Dermis blood vessel endothelial cell (primary cell): ENCODE results near the gene ESPNL. TPM values are rescaled to one million over a fixed set of nuclear protein-coding genes. Genes with fewer than 3 reads are reported as not detected.

Experiments used
- DNase-seq: peaks from one replicate; pipeline ENCODE4 v3.0.0; 2010
- total RNA-seq: library from RNA; depleted of rRNA; stranded (reverse); fragments of >200 nt; gene quantifications from 2 replicates; pipeline ENCODE4 v1.2.3, GENCODE V29; 2014

ESPNL gene
- total RNA-seq, 1 donor from 2014 or later = not detected

DNA sequence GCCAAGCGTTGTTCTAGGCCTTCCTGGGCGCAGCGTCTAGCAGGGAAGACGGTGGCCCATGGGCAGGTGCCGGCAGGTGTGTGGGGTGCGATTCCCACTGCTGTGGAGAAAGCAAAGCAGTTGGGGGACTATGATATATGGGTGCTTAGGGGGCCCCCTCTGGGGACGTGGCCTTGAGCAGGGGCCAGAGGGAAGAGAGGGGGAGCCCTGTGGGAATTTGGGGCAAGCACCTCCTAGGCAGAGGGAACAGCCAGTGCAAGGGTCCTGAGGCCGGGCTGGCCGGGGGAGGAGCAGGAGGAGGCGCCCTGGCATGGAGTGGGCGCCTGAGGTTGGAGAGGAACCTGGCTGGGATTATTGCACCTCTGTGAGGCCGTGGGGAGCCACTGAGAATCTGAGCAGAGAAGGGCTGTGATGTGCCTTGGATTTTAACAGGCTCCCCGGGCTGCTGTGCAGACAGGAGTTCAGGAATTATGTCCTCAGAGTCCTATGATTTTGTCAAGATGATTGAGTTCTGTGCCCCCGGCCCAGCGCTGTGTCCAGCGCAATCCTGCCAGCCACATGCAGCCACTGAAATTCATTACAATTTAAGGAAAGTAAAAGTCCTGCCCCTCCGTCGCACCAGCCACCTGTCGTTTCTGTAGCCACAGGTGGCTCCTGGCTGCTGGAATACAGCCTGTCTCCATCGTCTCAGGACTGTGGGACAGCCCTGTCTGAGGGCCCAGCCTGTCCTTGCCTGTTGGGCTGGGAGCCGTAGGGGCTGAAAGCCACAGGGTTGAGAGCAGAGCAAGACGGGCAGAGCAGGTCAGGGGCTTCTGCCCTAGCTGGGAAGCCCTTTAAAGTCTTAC is 29.2 kb downstream of the ESPNL start:
- DNase-seq = no peak

DNA sequence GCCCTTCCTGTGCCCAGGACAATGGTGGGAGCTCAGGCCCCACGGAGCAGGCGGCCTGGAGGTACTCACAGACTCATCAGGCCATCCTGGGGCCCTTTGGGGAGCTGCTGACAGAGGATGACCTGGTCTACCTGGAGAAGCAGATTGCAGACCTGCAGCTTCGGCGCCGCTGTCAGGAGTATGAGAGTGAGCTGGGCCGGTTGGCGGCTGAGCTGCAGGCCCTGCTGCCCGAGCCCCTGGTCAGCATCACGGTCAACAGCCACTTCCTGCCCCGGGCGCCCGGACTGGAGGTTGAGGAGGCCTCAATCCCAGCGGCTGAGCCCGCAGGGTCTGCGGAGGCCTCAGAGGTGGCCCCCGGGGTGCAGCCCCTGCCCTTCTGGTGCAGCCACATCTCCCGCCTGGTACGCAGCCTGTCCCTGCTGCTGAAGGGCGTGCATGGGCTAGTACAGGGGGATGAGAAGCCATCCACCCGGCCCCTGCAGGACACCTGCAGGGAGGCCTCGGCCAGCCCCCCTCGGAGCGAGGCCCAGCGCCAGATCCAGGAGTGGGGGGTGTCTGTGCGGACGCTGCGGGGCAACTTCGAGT is 30.1 kb downstream of the ESPNL start:
- no peak for DNase-seq

DNA sequence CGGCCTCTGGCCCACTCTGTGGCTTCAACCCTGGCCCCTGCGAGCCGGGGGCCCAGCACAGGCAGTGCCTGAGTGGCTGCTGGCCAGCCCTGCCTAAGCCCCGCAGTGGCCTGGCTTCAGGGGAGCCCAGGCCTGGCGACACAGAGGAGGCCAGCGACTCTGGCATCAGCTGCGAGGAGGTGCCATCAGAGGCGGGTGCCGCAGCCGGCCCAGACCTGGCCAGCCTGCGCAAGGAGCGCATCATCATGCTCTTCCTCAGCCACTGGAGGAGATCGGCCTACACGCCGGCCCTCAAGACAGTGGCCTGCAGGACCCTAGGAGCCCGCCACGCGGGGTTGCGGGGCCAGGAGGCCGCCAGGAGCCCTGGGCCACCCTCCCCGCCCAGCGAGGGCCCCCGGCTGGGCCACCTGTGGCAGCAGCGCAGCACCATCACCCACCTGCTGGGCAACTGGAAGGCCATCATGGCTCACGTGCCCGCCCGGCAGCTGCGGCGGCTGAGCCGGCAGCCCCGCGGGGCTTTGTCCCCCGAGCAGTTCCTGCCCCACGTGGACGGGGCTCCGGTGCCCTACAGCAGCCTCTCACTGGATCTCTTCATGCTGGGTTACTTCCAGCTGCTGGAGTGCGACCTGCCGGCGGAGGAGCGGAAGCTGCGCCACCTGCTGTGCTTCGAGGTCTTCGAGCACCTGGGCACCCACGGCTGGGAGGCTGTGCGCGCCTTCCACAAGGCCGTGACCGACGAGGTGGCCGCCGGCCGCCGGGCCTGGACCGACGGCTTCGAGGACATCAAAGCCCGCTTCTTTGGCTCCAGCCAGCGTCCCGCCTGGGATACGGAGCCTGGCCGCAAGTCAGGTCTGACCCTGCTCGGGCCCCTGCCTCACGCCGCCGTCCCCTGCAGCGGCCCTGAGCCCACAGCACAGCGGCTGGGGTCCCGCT is 30.8 kb downstream of the ESPNL start:
- DNase-seq = no peak

DNA sequence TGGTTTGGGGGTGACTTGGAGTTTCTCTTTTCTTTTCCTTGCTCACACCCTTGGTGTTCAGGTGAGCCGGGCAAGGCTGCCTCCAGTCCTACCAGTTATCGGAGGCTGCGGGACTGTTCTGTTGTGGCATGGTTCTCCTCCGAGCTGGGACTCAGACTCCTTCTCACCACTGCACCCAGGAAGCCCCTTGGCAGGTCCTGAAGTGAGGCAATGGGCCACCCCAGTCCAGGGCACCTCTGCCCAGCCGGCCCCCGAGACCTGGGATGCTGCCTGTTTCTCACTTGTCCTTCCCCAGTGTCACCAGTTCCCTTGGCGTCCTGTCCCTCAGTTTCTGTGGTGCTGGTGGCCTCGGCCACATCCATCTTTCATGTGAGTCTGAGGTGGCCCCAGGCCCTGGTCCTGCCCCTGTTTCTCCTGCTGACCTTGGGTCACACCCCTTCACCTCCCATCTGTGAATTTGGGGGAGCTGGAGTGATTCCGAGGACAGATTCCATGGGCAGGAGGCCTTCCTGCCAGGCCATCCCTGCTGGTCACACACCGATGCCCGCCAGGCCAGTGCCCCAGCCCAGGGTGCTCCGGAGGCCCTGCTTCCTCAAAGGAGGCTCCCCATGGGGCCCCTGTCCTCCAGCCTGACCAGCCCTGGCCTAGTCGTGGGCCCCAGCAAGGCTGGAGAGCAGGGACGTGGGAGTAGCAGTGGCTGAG is 31.8 kb downstream of the ESPNL start:
- DNase-seq = no peak

DNA sequence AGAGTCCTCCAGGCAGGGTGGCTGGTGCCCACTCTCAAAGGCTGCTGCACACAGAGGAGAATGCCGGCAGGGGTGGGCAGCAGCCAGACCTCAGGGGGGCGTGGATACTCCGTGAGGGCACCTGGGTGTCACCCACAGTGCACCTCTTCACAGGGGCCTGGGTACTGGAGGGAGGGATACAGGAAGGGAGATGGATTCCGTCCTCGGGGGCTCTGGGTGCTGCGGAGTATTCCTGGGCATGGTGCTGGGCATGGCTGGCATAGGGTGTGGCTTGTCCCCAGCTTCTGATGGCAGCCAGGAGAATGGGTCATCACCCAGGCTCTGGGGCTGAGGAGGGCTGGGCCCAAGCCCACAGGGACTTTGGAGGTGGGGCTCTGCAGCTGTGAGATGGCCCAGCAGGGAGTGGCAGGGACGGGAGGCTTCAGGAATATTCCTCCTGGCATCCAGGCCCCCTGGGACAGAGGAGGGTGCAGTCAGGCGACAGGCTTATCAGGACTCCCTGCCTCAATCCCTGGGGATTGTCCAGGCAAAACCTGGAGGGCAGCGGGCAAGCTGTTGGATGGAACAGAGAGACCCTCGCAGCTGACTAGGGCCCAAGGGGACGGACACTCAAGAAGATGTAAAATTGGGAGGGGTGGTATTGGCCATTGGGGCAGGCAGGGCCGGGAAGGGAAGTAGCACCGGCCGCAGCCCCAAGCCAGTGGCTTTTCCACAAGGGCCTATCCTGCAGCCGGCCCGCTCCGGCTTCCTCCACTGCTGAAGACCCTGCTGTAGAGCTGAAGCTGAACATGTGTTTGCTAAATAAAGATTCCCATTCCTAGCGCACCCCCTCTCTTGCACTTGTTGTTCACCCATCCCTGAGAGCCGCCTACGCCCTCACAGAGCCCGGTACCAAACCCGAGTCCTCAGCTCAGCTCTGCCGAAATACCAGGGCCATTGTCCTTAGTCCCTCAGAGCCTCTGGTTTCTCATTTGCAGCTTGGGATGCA is 32.6 kb downstream of the ESPNL start:
- no peak for DNase-seq

DNA sequence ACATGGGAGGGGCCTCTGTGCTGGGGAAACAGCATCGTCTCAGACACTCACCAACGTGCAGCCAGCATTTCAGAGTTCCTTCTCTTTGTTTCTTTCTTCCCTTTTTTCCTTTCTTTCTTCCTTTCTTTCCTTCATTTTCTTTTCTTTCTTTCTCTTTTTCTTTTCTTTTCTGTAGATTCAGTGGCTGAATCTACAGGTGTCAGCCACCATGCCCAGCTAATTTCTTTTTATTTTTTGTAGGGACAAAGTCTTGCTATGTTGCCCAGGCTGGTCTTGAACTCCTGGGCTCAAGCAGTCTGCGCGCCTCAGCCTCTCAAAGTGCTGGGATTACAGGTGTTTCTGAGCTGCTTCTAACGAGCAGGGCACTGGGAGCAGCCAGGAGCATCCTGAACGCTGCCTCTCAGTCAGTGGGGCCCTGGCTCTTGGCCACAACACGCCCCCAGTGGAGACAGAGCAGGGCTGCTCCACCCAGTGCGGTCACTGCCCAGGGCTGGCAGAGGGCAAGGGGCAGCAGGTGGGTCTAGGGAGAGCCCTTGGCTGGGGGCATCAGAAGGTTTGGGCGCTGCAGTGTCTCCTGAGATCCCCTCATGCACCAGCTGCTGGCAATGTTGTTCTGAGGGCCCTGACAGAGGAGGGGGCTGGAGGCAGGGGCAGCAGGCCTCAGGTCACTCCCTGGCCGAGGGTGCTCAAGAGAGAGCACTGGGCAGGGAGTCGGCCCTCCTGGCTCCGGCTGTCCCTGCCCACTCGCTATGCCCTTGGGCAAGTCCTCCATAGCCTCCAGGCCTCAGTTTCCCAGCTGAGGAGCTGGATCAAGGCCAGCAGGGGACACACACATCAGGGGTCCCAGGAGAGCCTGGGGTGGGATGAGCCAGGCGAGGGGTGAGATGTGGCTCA is 33.6 kb downstream of the ESPNL start:
- no peak for DNase-seq

DNA sequence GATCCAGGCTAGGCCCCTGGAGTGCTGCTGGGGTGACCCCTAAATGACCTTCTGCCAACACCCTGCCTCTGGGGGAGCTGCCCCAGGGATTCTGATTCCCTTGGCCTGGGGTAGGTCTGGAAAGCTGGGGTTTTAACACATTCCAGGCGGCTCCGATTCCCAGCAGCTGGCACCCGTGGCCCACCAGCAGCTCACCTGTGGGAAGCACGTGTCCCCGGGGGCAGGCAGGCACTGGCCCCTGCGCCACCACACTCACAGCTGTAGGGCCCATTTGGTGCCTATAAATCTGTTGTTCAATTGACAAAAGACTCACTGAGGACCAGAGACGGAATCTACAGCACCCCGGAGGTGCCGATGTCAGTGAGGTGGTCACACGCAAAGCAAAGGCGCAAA is 34.2 kb downstream of the ESPNL start:
- no peak for DNase-seq

DNA sequence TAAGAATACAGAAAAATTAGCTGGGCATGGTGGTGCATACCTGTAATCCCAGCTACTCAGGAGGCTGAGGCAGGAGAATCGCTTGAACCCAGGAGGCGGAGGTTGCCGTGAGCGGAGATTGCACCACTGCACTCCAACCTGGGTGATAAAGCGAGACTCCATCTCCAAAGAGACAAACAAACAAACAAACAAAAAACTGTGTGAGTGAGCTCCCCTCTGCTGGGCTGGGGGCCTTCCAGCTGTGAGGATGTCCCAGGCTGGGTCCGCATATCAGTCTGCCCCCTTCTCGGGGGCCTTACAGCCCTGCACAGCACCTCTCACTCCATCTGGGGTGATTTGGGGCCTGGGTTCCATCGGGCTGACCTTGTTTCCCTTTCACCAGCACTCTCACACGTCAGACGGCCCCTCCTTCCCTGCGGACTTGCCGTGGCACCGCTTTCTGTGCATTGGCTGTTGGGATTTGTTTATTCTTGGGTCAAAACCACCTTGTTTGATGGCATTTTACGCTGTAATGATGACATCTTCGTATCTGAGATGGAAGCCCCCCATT is 35.5 kb downstream of the ESPNL start:
- DNase-seq = no peak

DNA sequence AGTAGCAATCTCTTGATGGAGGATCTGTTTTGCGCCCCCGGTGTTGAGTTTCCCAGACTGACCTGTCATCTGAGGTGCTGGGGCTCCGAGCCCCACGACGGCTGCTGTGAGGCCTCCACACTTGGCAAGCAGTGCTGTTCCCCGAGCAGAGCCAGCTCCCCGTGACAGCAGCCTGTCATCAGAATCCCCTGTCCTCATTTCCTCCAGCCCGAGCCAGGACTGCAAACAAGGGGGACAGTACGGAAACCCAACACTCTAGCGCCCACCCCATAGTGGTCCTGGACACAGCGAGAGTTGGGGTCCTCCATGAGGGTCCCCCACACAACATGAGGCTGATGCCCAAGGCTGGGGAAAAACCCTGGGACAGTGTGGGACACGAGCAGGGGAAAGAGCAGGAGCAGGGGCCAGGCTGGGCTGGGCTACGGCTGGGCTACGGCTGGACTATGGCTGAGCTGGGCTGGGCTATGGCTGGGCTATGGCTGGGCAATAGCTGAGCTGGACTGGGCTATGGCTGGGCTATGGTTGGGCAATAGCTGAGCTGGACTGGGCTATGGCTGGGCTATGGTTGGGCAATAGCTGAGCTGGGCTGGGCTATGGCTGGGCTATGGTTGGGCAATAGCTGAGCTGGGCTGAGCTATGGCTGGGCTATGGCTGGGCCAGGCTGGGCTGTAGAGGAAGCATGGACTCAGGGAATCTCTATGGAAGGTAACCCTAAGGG is 36.8 kb downstream of the ESPNL start:
- peak; percentile 15 for DNase-seq

DNA sequence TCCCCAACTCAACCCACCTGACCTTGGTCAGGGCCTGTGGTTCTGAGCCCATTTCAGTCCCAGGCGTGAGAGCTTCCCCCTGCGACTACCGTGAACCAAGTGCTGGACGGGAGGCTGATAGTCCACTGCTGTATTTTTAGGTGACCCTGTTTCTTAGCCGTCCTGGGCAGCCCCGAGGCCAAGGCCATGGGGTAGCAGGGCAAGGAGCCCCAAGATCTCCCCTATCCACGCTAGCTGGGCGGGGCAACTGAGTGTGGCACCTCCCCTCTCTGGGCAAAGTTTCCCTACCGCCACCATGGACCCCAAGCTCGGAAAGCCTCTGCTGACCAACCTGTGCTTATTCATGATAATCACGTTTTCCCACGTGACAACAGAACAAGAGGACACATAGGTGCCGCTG is 37.7 kb downstream of the ESPNL start:
- no peak for DNase-seq

DNA sequence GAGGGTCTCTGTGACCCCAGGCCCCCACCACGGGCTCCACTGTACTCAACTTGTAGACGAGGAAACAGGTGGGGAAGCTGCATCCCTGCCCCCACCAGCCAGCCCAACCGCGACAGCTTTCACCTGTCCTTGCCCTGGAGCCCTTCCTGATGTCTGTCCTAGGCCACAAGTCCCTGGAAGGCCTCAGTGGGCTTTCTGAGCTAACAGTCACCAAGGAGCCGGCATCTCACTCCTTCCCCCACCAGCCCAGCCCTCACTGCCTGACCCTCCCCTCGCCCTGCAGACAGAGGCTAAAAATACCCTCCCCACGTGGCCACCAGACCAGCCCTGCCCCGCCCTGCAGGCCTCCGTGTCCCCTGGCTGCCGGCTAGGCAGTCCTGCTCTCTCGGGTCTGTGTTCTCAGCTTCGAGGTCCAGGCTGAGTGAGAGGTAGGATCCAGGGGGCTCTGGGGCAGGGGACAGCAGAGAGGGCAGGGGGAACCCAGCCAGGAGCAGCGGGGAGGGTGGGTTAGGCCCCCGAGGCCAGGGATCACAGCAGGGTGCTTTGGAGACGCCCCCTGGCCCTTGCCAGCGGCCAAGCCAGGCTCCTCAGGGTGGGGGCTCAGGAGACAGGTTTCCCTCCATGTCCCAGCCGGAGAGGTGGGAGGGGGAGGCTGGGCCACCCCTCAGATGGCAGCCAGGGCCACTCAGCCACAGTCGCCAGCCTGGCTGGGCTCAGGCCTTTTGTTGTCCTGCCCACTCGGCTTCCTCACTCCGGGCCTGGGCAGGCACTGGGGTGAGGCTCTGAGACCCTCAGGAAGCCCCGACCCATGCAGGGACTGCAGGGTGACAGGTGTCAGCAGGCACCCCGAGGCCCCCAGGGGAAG is 38.4 kb downstream of the ESPNL start, which contains the start of gene KLHL30:
KLHL30 (plus strand) TSS at position 338 of the 865 bp plus-strand sequence. CDS start 2,087 bp downstream, outside the sequence.
- DNase-seq = no peak

DNA sequence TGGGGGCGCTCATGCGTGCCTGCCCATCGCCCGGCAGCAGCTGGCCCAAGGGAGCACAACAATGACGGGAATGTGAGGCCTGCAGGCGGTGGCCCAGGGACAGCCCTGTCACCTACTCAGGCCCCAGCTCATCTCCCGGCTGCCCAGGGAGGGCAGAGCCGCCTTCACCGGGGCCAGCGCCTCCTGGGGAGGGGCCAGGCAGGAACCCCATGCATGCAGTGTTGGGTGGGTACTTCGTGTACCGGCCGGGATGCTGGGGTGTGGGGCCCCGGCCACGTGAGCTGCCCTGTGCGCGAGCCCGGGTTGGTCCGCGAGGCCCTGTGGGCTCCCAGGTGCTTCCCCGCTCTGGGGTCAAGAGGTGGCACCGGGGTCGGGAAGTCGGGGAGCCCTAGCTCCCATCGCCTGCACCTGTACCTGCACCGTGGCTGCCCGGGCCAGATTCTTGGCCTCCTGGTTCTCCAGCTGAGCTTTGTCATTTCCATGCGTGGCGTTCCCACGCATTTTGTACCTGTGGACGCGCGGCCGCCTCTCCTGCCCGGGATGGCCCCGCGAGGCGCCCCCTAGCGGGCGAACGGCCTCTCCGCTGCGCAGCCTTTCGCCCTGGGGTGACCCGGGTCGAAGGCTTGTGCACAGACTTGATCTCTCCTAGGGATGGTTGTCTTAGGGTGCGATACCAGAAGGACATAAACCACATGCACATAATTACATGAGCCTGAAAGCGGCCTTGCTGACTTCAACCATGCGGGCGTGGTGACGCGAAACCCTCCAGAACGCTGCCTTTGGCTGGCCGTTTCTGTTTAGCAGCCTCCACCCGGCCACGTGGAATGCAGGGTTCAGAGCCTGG is 39.3 kb downstream of the ESPNL start:
- peak; percentile 35 for DNase-seq

DNA sequence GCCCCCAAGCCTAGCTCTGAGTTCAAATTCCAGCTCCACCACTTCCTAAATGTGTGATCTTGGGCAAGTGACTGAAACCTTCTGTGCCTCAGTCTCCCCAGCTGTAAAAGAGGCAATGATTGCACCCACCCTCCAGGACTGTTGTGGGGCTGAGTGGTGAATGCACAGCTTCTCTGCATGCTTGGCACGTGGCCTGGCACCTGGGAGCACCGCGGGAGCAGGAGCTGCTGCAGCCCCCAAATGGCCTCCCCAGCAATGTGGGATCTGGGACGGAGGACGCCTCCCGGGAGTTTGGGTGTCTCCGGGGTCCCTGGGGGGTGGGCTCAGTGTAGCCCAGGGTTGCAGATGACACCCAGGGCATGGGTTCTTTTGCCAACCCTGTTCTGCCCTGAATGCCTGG is 39.9 kb downstream of the ESPNL start:
- DNase-seq = no peak

DNA sequence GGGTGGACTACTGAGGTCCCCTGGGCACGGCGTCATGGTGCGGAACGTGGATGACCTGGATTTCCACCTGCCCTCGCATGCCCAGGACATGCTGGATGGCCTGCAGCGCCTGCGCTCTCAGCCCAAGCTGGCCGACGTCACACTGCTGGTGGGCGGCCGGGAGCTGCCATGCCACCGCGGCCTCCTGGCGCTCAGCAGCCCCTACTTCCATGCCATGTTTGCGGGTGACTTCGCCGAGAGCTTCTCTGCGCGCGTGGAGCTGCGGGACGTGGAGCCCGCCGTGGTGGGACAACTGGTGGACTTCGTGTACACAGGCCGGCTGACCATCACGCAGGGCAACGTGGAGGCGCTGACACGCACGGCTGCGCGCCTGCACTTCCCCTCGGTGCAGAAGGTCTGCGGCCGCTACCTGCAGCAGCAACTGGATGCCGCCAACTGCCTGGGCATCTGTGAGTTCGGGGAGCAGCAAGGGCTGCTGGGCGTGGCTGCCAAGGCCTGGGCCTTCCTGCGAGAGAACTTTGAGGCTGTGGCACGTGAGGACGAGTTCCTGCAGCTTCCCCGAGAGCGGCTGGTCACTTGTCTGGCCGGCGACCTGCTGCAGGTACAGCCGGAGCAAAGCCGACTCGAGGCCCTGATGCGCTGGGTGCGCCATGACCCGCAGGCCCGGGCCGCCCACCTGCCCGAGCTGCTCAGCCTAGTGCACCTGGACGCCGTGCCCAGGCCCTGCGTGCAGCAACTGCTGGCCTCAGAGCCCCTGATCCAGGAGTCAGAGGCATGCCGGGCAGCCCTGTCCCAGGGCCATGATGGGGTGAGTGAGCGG is 40.8 kb downstream of the ESPNL start:
- DNase-seq = no peak

DNA sequence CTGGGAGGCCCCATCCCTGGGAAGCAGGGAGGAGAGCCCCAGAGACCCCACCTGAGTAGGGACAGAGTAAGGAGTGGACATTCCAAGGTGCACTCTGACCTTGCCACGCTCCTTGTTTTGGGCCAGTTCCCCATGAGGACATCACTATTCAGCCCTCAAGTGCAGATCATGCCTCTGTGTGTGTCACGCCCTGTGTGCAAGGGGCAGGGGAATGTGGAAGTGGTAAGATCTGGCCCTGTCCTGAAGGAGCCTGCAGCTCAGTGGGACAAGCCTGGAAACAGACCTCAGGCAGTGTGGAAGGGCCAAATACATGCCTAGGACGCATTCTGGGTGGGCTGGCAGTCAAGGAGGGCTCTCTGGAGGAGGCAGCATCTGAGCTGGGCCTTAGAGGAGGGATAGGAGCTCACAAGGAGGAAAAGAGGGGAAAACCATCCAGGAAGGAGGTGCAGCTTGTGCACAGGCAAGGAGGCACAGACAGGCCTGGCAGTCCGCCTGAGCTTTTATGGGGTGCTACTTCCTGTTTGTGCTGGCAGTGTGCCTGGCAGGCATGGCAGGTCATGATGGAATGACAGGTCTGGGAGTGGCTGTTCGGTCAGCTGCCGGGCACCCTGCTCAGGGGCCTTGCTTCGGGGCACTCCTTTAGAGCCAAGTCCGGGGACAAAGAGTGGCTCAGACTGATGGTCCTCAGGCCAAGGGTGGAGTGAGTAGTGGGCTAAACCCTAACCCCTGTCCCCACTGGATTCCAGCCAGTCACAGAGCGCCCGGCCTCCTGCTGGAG is 41.6 kb downstream of the ESPNL start:
- peak; percentile 26 for DNase-seq
